Measurements from ENCODE around the gene NCL. TPM values are rescaled to one million over a fixed set of nuclear protein-coding genes. Genes with fewer than 3 reads are reported as not detected.

Gene NCL
- total and polyA plus RNA-seq, 2 of the 4 experiments (the other 2 are of a cell fraction), result 267 to 289 TPM

DNA sequence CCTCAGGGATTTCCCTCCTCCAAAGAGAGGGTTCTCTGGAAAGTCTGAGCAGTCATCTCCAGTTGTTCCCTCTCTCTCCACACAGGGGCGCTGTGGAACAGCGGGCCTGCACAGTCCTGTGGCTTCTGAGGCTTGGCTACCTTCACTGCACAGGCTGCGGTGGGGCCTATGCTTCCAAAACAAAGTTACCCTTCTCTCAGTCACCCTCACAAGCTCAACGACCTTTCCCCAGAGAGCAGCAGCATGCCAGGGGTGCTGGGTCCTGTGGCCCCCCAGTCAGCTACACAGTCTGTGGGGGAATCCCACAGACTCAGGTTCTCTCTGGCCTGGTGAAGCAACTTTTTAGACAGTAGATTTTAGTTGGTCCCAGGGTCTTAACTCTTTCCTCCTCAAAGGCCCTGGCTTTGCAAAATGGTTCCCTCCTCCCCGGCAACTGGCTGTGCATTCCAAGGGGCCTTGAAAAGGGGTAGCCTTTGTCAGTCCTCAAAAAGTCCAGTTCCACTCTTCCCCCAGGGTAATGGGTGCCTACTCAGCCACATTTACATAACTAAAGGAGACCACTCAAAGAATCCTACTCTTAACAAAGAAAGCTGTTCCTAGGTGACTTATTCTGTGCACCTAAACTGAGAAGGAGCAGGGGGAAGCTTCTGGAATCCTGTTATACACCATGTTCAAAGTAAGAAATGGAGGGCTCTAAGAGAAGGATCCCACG, 53.8 kb downstream of the NCL start:
- H3K9me3 ChIP-seq (ENCODE audit: control insufficient read depth, insufficient read depth, low read length), result no peaks in the 10 kb centered on the region
- no peaks in the 10 kb centered on the region for H4K20me1 ChIP-seq (ENCODE audit: insufficient read depth, low read length)
- no peak overlapping the region for H3K18ac ChIP-seq (ENCODE audit: low read depth, low read length)
- WGBS, 2 experiments (ENCODE audit: extremely low coverage in 2 of 2, insufficient read length in 1 of 2), result 27% methylated on average over 2 of the region's 6 CpGs; no CpG with 5 or more reads in 1 of the 2 experiments
- no peak overlapping the region for H4K5ac ChIP-seq (ENCODE audit: low read depth, low read length)
- H2BK20ac ChIP-seq (ENCODE audit: low read depth, low read length), result peak overlapping the region; percentile 83
- H3K27ac ChIP-seq (ENCODE audit: insufficient read depth, low read length), result no peak overlapping the region
- no peak overlapping the region for H3K9ac ChIP-seq (ENCODE audit: low read depth, low read length)
- H2BK5ac ChIP-seq (ENCODE audit: low read depth, low read length, poor library complexity, severe bottlenecking), result no peak overlapping the region
- no peak overlapping the region for H3K4me2 ChIP-seq (ENCODE audit: low read depth, low read length)
- peak overlapping the region; percentile 84; the same call in 2 of the 3 replicates for H2BK15ac ChIP-seq (ENCODE audit: low read depth, low read length)
- in situ Hi-C loops (cut with MboI; ENCODE audit: low sequenced_read_pairs), result loop anchor here (5.0 to 10.0 kb wide), 3 partner anchors 113 to 306 kb away; no protein-coding TSS in a partner anchor
- POLR2A ChIA-PET (ENCODE audit: unreplicated experiment), result no interaction called here
- no peaks in the 10 kb centered on the region for H3K79me1 ChIP-seq (ENCODE audit: low read depth in 1 of 2, low read length in 2 of 2)
- H3K56ac ChIP-seq (ENCODE audit: extremely low read depth, insufficient read depth, low read length), result no peak overlapping the region
- ATAC-seq (ENCODE audit: low read depth) (no peak), DNase-seq (no peak)
- H3K27me3 ChIP-seq (ENCODE audit: control insufficient read depth, insufficient read depth, low read length), result no peaks in the 10 kb centered on the region
- peak overlapping the region; percentile 33 for H2BK120ac ChIP-seq (ENCODE audit: low read depth, low read length)
- TF ChIP-seq, protein P1, sequence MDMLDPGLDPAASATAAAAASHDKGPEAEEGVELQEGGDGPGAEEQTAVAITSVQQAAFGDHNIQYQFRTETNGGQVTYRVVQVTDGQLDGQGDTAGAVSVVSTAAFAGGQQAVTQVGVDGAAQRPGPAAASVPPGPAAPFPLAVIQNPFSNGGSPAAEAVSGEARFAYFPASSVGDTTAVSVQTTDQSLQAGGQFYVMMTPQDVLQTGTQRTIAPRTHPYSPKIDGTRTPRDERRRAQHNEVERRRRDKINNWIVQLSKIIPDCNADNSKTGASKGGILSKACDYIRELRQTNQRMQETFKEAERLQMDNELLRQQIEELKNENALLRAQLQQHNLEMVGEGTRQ (IDR thresholded peaks at IDR 0.05; ENCODE audit: low read depth, low read length), result no peak
- TF ChIP-seq, protein P2, sequence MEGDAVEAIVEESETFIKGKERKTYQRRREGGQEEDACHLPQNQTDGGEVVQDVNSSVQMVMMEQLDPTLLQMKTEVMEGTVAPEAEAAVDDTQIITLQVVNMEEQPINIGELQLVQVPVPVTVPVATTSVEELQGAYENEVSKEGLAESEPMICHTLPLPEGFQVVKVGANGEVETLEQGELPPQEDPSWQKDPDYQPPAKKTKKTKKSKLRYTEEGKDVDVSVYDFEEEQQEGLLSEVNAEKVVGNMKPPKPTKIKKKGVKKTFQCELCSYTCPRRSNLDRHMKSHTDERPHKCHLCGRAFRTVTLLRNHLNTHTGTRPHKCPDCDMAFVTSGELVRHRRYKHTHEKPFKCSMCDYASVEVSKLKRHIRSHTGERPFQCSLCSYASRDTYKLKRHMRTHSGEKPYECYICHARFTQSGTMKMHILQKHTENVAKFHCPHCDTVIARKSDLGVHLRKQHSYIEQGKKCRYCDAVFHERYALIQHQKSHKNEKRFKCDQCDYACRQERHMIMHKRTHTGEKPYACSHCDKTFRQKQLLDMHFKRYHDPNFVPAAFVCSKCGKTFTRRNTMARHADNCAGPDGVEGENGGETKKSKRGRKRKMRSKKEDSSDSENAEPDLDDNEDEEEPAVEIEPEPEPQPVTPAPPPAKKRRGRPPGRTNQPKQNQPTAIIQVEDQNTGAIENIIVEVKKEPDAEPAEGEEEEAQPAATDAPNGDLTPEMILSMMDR (conservative IDR thresholded peaks at IDR 0.05; ENCODE audit: low read depth, low read length), result peak; percentile 21; the same call in 1 of the 2 replicates
- no peak overlapping the region for H2AK9ac ChIP-seq (replicated peaks; ENCODE audit: low read depth, low read length, poor library complexity)
- H2AFZ ChIP-seq (replicated peaks; ENCODE audit: low read length, poor library complexity), result no peak overlapping the region
- peak overlapping the region; percentile 60; the same call in 1 of the 2 replicates for H3K23ac ChIP-seq (ENCODE audit: low read depth, low read length)
- no peaks in the 10 kb centered on the region for H3K36me3 ChIP-seq (ENCODE audit: control insufficient read depth, insufficient read depth, low read length)
- H3K14ac ChIP-seq (replicated peaks; ENCODE audit: low read depth, low read length), result peak overlapping the region; percentile 87
- peak overlapping the region in 1 of 2 experiments; percentile 32; a peak in 1 of 4 replicates for H4K8ac ChIP-seq (ENCODE audit: low read depth in 2 of 2, low read length in 2 of 2)
- peak overlapping the region; percentile 53 for H4K91ac ChIP-seq (ENCODE audit: insufficient read depth, low read depth, low read length)
- dilution Hi-C loops (cut with HindIII; ENCODE audit: low sequenced_read_pairs, unreplicated experiment), result no loop called here
- H2AK5ac ChIP-seq (ENCODE audit: low read depth, low read length), result 0 out of 2 replicates have a peak overlapping the region, but pooled peaks have one; percentile 43
- intact Hi-C loops (cut with micrococcal nuclease), result no loop called here
- H3K4ac ChIP-seq (ENCODE audit: low read depth, low read length), result peak overlapping the region; percentile 66; the same call in 1 of the 2 replicates
- CTCF ChIA-PET, result interaction anchor here (0.8 kb wide), 1 partner anchor 53 kb away, joined by 4 read pairs; no protein-coding TSS in a partner anchor
- H3K4me3 ChIP-seq (ENCODE audit: insufficient read depth, low read depth, low read length), result no peak overlapping the region
- H3K4me1 ChIP-seq (ENCODE audit: control insufficient read depth, insufficient read depth, low read length), result peaks cover 7% of the 10 kb centered on the region
- no peaks in the 10 kb centered on the region; the same call in 1 of the 2 replicates for H3K9me1 ChIP-seq (ENCODE audit: insufficient read depth, low read length)
- no TSS peak for BruUV-seq (replicated peaks)
